Measurements from ENCODE around the gene CYP46A1. TPM values are rescaled to one million over a fixed set of nuclear protein-coding genes. Genes with fewer than 3 reads are reported as not detected.
"Not testable (repeated sequence)": the region's sequence is repeated elsewhere in the genome, so short reads cannot be mapped to it uniquely, and the experiment has no call there.

CYP46A1 gene
- total and polyA plus RNA-seq, 12 donors: 0.67 to 5.9 (median 2.1) TPM

DNA sequence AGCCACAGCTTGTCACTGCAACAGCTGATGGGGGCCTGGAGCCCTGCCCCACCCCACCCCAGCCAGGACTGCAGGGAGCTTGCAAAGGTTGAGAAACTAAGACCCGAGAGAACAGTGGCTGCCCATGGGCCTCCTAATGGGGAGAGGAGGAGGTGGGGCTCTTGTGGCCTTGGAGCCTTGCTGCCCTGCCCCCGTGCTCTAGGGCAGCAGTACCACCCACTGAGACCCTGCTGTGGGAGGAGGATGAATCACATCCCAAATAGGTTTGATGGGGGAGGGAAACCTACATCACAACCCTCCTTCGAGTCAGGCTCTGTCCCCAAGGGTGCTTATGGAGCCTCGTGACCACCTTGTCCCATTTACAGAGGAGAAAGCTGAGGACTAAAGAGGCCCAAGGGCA lies 23.3 kb upstream of the CYP46A1 start:
- no peaks in the 10 kb centered on the region for H3K36me3 ChIP-seq (replicated peaks in 1 of 2)
- WGBS, 4 donors: 62 to 81% (median 66%) methylated on average over 4 of the region's 4 CpGs
- DNase-seq: no peak
- H3K4me1 ChIP-seq (replicated peaks in 1 of 2): no peaks in the 10 kb centered on the region
- H3K4me3 ChIP-seq: no peak overlapping the region
- peaks cover 20% of the 10 kb centered on the region for H3K27me3 ChIP-seq
- no peak overlapping the region for H3K27ac ChIP-seq
- no peaks in the 10 kb centered on the region for H3K9me3 ChIP-seq (replicated peaks in 1 of 3)
- TF ChIP-seq, protein P1, sequence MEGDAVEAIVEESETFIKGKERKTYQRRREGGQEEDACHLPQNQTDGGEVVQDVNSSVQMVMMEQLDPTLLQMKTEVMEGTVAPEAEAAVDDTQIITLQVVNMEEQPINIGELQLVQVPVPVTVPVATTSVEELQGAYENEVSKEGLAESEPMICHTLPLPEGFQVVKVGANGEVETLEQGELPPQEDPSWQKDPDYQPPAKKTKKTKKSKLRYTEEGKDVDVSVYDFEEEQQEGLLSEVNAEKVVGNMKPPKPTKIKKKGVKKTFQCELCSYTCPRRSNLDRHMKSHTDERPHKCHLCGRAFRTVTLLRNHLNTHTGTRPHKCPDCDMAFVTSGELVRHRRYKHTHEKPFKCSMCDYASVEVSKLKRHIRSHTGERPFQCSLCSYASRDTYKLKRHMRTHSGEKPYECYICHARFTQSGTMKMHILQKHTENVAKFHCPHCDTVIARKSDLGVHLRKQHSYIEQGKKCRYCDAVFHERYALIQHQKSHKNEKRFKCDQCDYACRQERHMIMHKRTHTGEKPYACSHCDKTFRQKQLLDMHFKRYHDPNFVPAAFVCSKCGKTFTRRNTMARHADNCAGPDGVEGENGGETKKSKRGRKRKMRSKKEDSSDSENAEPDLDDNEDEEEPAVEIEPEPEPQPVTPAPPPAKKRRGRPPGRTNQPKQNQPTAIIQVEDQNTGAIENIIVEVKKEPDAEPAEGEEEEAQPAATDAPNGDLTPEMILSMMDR (IDR thresholded peaks at IDR 0.05): no peak
- no peak for TF ChIP-seq POLR2A (IDR thresholded peaks at IDR 0.05)
- intact Hi-C loops (cut with DNase I): no loop called here

DNA sequence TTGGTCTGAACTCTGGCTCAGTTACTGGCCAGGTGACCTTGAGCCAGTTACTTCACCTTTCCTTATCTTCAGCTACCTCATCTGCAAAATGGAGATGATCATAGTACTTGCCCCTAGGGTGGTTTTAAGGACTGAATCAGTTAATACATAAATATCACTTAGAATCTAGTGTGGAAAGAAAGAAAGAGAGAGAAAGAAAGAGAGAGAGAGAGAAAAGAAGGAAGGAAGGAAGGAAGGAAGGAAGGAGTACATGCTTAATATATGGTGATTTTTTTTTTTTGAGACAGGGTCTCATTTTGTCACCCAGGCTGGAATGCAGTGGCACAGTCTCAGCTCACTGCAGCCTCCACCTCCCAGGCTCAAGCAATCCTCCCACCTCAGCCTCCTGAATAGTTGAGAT lies 22.9 kb upstream of the CYP46A1 start:
- H3K9me3 ChIP-seq (replicated peaks in 1 of 3); intact Hi-C loops (cut with DNase I); H3K27ac ChIP-seq; H3K36me3 ChIP-seq (replicated peaks in 1 of 2); H3K4me1 ChIP-seq (replicated peaks in 1 of 2); H3K4me3 ChIP-seq; DNase-seq: not testable (repeated sequence)
- H3K27me3 ChIP-seq: peaks cover 20% of the 10 kb centered on the region

DNA sequence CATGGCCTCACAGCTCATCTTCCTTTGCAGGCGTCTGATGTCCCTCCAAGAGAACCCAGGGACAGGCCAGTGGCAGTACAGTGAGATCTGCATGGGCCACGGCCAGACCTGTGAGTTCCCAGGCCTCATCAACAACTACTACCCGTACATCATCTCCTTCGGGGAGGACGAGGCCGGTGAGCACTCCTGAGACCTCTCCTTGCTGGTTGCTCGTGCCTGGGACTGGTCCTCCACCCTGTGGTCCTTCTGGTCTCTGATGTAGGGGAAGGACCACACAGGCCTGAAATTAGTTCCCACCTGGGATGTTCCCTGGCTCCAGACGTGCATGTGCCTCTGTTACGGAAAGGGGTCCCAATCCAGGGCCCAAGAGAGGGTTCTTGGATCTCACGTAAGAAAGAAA lies 21.3 kb upstream of the CYP46A1 start:
- Histone ChIP-seq H3K9me3 (replicated peaks in 1 of 3) (no peaks in the 10 kb centered on the region), H3K36me3 (replicated peaks in 1 of 2) (no peaks in the 10 kb centered on the region), H3K27ac (no peak overlapping the region), H3K4me1 (replicated peaks in 1 of 2) (no peaks in the 10 kb centered on the region), H3K4me3 (no peak overlapping the region), H3K27me3 (peaks cover 20% of the 10 kb centered on the region)
- DNase-seq: no peak
- WGBS, 4 donors: 87 to 90% (median 88%) methylated on average over 10 of the region's 10 CpGs
- intact Hi-C loops (cut with DNase I): no loop called here
- TF ChIP-seq, protein P1 (IDR thresholded peaks at IDR 0.05): no peak
- TF ChIP-seq POLR2A (IDR thresholded peaks at IDR 0.05): no peak

DNA sequence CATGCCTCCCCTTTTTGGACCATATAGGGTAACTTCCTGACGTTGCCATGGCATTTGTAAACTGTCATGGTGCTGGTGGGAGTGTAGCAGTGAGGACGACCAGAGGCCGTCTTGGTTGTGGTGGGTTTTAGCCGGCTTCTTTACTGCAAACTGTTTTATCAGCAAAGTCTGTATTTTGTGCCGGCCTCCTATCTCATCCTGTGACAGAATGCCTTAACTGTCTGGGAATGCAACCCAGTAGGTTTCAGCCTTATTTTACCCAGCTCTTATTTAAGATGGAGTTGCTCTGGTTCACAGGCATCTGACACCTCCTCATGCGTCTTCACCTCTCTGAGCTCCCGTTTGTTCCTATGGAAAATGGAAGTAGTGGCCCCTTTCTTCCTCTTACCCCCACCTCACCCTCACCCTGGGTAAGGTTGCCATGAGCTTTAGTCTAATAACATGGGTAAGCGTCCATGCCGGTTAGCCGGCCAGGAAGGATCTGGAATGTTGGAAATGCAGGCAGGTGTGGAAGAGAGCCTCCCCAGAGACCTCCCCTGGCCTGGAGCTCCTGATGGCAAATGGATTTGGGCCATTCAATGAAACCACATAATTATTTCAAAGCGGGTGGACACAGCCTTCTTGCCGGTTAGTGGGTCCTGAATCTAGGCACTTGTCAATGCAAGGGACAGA lies 20.6 kb upstream of the CYP46A1 start:
- intact Hi-C loops (cut with DNase I): no loop called here
- TF ChIP-seq, protein P1 (IDR thresholded peaks at IDR 0.05): no peak
- no peak for TF ChIP-seq POLR2A (IDR thresholded peaks at IDR 0.05)
- no peak overlapping the region for H3K4me3 ChIP-seq
- H3K9me3 ChIP-seq (replicated peaks in 1 of 3): no peaks in the 10 kb centered on the region
- 82 to 89% (median 84%) methylated on average over 11 to 12 of the region's 12 CpGs for WGBS, 4 donors
- H3K27me3 ChIP-seq: peaks cover 20% of the 10 kb centered on the region
- H3K36me3 ChIP-seq (replicated peaks in 1 of 2): no peaks in the 10 kb centered on the region
- H3K4me1 ChIP-seq (replicated peaks in 1 of 2): no peaks in the 10 kb centered on the region
- H3K27ac ChIP-seq: no peak overlapping the region
- DNase-seq: no peak
